B cell (primary cell): Measurements from ENCODE around the gene FMO3. TPM values are rescaled to one million over a fixed set of nuclear protein-coding genes. Genes with fewer than 3 reads are reported as not detected.

Source experiments
- ATAC-seq: fragments of 200-7000 bp; cut with Tn5 transposase; one replicate; pipeline ENCODE4 v1.10.0; 2021; ENCODE audit warnings: low read depth, mild to moderate bottlenecking, moderate number of reproducible peaks, moderate library complexity
- CTCF ChIA-PET: fragments of 350-600 bp; sonication (Branson Sonifier 250); formaldehyde crosslinking; loops from one replicate; lab custom pipeline; 2021; ENCODE audit warnings: antibody characterized with exemption, inconsistent platforms; lab: Charles Lee
- POLR2A ChIA-PET: fragments of 350-600 bp; sonication (Branson Sonifier 250); formaldehyde crosslinking; loops from one replicate; lab custom pipeline; 2021; ENCODE audit warnings: antibody characterized with exemption; lab: Charles Lee
- DNase-seq: peaks from one replicate; pipeline ENCODE4 v3.0.0; 2013
- H2AFZ ChIP-seq: 2 replicates; pipeline ENCODE4 v1.6.1; 2012; ENCODE audit warnings: mild to moderate bottlenecking, low read depth, low read length; ENCODE audit not compliant: insufficient read depth, poor library complexity, severe bottlenecking
- H3K27ac ChIP-seq, 2 donors: 1 replicate in 1 of 2; 2 replicates in 1 of 2; pipeline ENCODE4 v1.5.1; 2012 to 2013; ENCODE audit warnings: low read length in 2 of 2, mild to moderate bottlenecking in 2 of 2, moderate library complexity in 1 of 2
- H3K27me3 ChIP-seq, 4 experiments: fragments of 200-600 bp in 1 of 4; sonication (generic) in 1 of 4; replicated peaks in 1 of 4; 1 replicate in 2 of 4; 2 replicates in 2 of 4; pipeline versions ENCODE4 v1.6.1 to v1.7.0; 2013 to 2016; ENCODE audit warnings: low read length in 3 of 4, mild to moderate bottlenecking in 2 of 4, mixed read lengths in 1 of 4, moderate library complexity in 1 of 4; ENCODE audit not compliant: insufficient read depth in 4 of 4, control insufficient read depth in 3 of 4; ENCODE audit errors: control extremely low read depth in 1 of 4
- H3K36me3 ChIP-seq, 2 experiments: replicated peaks in 1 of 2; 1 replicate in 1 of 2; 2 replicates in 1 of 2; pipeline versions ENCODE4 v1.6.1 to v1.7.1; 2013; ENCODE audit warnings: low read length in 1 of 2; ENCODE audit not compliant: insufficient read depth in 2 of 2, control insufficient read depth in 1 of 2; ENCODE audit errors: control extremely low read depth in 1 of 2, extremely low read depth in 1 of 2
- H3K4me1 ChIP-seq, 2 donors: fragments of 200-600 bp in 1 of 2; sonication (generic) in 1 of 2; 1 replicate in 1 of 2; 2 replicates in 1 of 2; pipeline versions ENCODE4 v1.5.1 to v1.6.1; 2013 to 2017; ENCODE audit warnings: low read length in 2 of 2; ENCODE audit not compliant: control insufficient read depth in 2 of 2, insufficient read depth in 2 of 2
- H3K4me2 ChIP-seq: replicated peaks from 2 replicates; pipeline ENCODE3; 2012; ENCODE audit warnings: mild to moderate bottlenecking, low read depth, low read length; ENCODE audit not compliant: poor library complexity, severe bottlenecking
- H3K4me3 ChIP-seq, 5 experiments: fragments of 200-600 bp in 1 of 5; sonication (generic) in 1 of 5; 1 replicate in 3 of 5; 2 replicates in 2 of 5; pipeline versions ENCODE4 v1.5.1 to v1.7.0; 2011 to 2016; ENCODE audit warnings: low read length in 4 of 5, mild to moderate bottlenecking in 4 of 5, low read depth in 2 of 5, control low read depth in 1 of 5, moderate library complexity in 1 of 5; ENCODE audit not compliant: insufficient read depth in 1 of 5; ENCODE audit errors: control extremely low read depth in 1 of 5, extremely low read depth in 1 of 5
- H3K79me2 ChIP-seq: fragments of 200-600 bp; sonication (generic); one replicate; pipeline ENCODE4 v1.6.0; 2016; ENCODE audit warnings: low read length; ENCODE audit not compliant: control insufficient read depth, insufficient read depth
- H3K9ac ChIP-seq: fragments of 200-600 bp; sonication (generic); 2 replicates; pipeline ENCODE4 v1.6.1; 2017; ENCODE audit warnings: mild to moderate bottlenecking, low read length, moderate library complexity
- H3K9me3 ChIP-seq, 3 donors: one replicate each; pipeline versions ENCODE4 v1.6.1 to v1.7.1; 2013; ENCODE audit warnings: low read length in 2 of 3; ENCODE audit not compliant: control insufficient read depth in 2 of 3, insufficient read depth in 1 of 3; ENCODE audit errors: control extremely low read depth in 1 of 3
- H4K20me1 ChIP-seq: 2 replicates; pipeline ENCODE4 v1.6.0; 2012; ENCODE audit warnings: mild to moderate bottlenecking, low read length; ENCODE audit not compliant: insufficient read depth, control insufficient read depth, poor library complexity, severe bottlenecking
- H3K27ac Mint-ChIP-seq: one replicate; pipeline ENCODE4 v1.8.0; 2021; ENCODE audit warnings: mixed read lengths
- H3K27me3 Mint-ChIP-seq: one replicate; pipeline ENCODE4 v1.8.0; 2021; ENCODE audit warnings: mixed read lengths
- H3K4me1 Mint-ChIP-seq: one replicate; pipeline ENCODE4 v1.8.0; 2021; ENCODE audit warnings: mixed read lengths
- H3K4me3 Mint-ChIP-seq: one replicate; pipeline ENCODE4 v1.8.0; 2021; ENCODE audit warnings: mixed read lengths
- H3K9me3 Mint-ChIP-seq: one replicate; pipeline ENCODE4 v1.8.0; 2022; ENCODE audit warnings: mixed read lengths; ENCODE audit not compliant: insufficient read depth
- EZH2 ChIP-seq: IDR thresholded peaks from 2 replicates; pipeline ENCODE4 v1.6.1; 2012; ENCODE audit warnings: borderline replicate concordance, low read depth, mild to moderate bottlenecking, moderate library complexity, low read length; ENCODE audit not compliant: insufficient read depth, poor library complexity, severe bottlenecking
- WGBS: methylation state at CpG from one replicate; pipeline ENCODE4 v1.1.5; 2013; ENCODE audit warnings: missing lambda C conversion rate; ENCODE audit not compliant: insufficient coverage; 5-methylcytosine and 5-hydroxymethylcytosine counted together
- intact Hi-C: fragments of 100-400 bp; cut with micrococcal nuclease; formaldehyde crosslinking; loops from one replicate; pipeline ENCODE4 v1.10.0; 2022
- polyA plus RNA-seq: library from polyadenylated mRNA; depleted of rRNA; stranded (reverse); fragments of >200 nt; gene quantifications from 2 replicates; pipeline ENCODE4 v1.2.3, GENCODE V29; 2012
- total RNA-seq, 2 donors: library from RNA; stranded (reverse); fragments of 120-200 nt in 1 of 2; gene quantifications; 1 replicate in 1 of 2; 2 replicates in 1 of 2; pipeline versions ENCODE4 v1.2.3 to v1.2.4, GENCODE V29; 2013 to 2022
- TF ChIP-seq, protein P1 (sequence below): fragments of 200-600 bp; IDR thresholded peaks from one replicate; pipeline ENCODE4 v1.8.0; 2022; ENCODE audit warnings: antibody characterized with exemption, mild to moderate bottlenecking

FMO3 gene
- total and polyA plus RNA-seq, 2 donors (not counting 1 experiment from before 2014, with no cell fraction given): not detected

- Mint-ChIP-seq H3K27me3 (peaks cover 5% of the 10 kb centered on the region), H3K4me1 (no peaks in the 10 kb centered on the region), H3K27ac (no peak overlapping the region), H3K9me3 (no peaks in the 10 kb centered on the region), H3K4me3 (no peak overlapping the region)
- H4K20me1 ChIP-seq: no peaks in the 10 kb centered on the region
- no peaks in the 10 kb centered on the region for H3K4me1 ChIP-seq
- intact Hi-C loops: no loop called here
- no peak overlapping the region for H3K4me2 ChIP-seq
- no peak overlapping the region for H3K4me3 ChIP-seq
- no peak overlapping the region for H3K9ac ChIP-seq
- no peak overlapping the region for H3K27ac ChIP-seq
- no peaks in the 10 kb centered on the region for H3K79me2 ChIP-seq
- no peaks in the 10 kb centered on the region for H3K27me3 ChIP-seq
- TF ChIP-seq EZH2: no peak
- TF ChIP-seq, protein P1, sequence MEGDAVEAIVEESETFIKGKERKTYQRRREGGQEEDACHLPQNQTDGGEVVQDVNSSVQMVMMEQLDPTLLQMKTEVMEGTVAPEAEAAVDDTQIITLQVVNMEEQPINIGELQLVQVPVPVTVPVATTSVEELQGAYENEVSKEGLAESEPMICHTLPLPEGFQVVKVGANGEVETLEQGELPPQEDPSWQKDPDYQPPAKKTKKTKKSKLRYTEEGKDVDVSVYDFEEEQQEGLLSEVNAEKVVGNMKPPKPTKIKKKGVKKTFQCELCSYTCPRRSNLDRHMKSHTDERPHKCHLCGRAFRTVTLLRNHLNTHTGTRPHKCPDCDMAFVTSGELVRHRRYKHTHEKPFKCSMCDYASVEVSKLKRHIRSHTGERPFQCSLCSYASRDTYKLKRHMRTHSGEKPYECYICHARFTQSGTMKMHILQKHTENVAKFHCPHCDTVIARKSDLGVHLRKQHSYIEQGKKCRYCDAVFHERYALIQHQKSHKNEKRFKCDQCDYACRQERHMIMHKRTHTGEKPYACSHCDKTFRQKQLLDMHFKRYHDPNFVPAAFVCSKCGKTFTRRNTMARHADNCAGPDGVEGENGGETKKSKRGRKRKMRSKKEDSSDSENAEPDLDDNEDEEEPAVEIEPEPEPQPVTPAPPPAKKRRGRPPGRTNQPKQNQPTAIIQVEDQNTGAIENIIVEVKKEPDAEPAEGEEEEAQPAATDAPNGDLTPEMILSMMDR: no peak
- 100% methylated on average over 2 of the region's 4 CpGs for WGBS
- DNase-seq (no peak), ATAC-seq (no peak)
- H2AFZ ChIP-seq: no peak overlapping the region
- ChIA-PET POLR2A (no interaction called here), CTCF (no interaction called here)
- H3K9me3 ChIP-seq: peaks cover 0 to 1% (median 0%) of the 10 kb centered on the region in 3 donors
- H3K36me3 ChIP-seq: no peaks in the 10 kb centered on the region
These were observed 70.1 kb downstream of the FMO3 start for GRCh38 chr1:171160639-171161354.

GRCh38 chr1:171161431-171161830, 70.7 kb downstream of the FMO3 start:
- Mint-ChIP-seq H3K4me1 (no peaks in the 10 kb centered on the region), H3K4me3 (no peak overlapping the region), H3K9me3 (no peaks in the 10 kb centered on the region), H3K27me3 (peaks cover 5% of the 10 kb centered on the region), H3K27ac (no peak overlapping the region)
- ChIA-PET CTCF (no interaction called here), POLR2A (no interaction called here)
- H3K27ac ChIP-seq: no peak overlapping the region
- H3K4me3 ChIP-seq: no peak overlapping the region
- DNase-seq: no peak
- H3K4me2 ChIP-seq: no peak overlapping the region
- no peak overlapping the region for H2AFZ ChIP-seq
- TF ChIP-seq, protein P1: no peak
- no peak for TF ChIP-seq EZH2
- no peaks in the 10 kb centered on the region for H3K36me3 ChIP-seq
- H4K20me1 ChIP-seq: no peaks in the 10 kb centered on the region
- intact Hi-C loops: no loop called here
- no peaks in the 10 kb centered on the region for H3K27me3 ChIP-seq
- H3K79me2 ChIP-seq: no peaks in the 10 kb centered on the region
- ATAC-seq: no peak
- H3K9ac ChIP-seq: no peak overlapping the region
- no peaks in the 10 kb centered on the region for H3K4me1 ChIP-seq
- peaks cover 0 to 1% (median 0%) of the 10 kb centered on the region in 3 donors for H3K9me3 ChIP-seq
